ENCODE results near the gene POMT2.

GRCh38 chr14:77355811-77356210, 35.1 kb upstream of the POMT2 start:
- TF ChIP-seq, protein P1, sequence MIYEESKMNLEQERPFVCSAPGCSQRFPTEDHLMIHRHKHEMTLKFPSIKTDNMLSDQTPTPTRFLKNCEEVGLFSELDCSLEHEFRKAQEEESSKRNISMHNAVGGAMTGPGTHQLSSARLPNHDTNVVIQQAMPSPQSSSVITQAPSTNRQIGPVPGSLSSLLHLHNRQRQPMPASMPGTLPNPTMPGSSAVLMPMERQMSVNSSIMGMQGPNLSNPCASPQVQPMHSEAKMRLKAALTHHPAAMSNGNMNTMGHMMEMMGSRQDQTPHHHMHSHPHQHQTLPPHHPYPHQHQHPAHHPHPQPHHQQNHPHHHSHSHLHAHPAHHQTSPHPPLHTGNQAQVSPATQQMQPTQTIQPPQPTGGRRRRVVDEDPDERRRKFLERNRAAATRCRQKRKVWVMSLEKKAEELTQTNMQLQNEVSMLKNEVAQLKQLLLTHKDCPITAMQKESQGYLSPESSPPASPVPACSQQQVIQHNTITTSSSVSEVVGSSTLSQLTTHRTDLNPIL (CRISPR knock-in tag; IDR thresholded peaks at IDR 0.05; ENCODE audit: low read depth) = no peak
- TF ChIP-seq SNAI2 (CRISPR knock-in tag; IDR thresholded peaks at IDR 0.05) (no peak), GLIS3 (CRISPR knock-in tag; IDR thresholded peaks at IDR 0.05) (no peak), RARB (CRISPR knock-in tag; IDR thresholded peaks at IDR 0.05) (no peak), ARNTL (CRISPR knock-in tag; IDR thresholded peaks at IDR 0.05; ENCODE audit: borderline replicate concordance, low read depth) (no peak), OSR1 (CRISPR knock-in tag; IDR thresholded peaks at IDR 0.05) (no peak), CSRNP3 (CRISPR knock-in tag; IDR thresholded peaks at IDR 0.05) (no peak), ZC3H10 (CRISPR knock-in tag; IDR thresholded peaks at IDR 0.05) (no peak), ZNF70 (CRISPR knock-in tag; IDR thresholded peaks at IDR 0.05) (no peak), POU6F1 (CRISPR knock-in tag; IDR thresholded peaks at IDR 0.05; ENCODE audit: borderline replicate concordance, low read depth) (no peak), ESRRG (CRISPR knock-in tag; IDR thresholded peaks at IDR 0.05) (no peak), BACH2 (CRISPR knock-in tag; IDR thresholded peaks at IDR 0.05; ENCODE audit: borderline replicate concordance) (no peak)
- TF ChIP-seq, protein P2, sequence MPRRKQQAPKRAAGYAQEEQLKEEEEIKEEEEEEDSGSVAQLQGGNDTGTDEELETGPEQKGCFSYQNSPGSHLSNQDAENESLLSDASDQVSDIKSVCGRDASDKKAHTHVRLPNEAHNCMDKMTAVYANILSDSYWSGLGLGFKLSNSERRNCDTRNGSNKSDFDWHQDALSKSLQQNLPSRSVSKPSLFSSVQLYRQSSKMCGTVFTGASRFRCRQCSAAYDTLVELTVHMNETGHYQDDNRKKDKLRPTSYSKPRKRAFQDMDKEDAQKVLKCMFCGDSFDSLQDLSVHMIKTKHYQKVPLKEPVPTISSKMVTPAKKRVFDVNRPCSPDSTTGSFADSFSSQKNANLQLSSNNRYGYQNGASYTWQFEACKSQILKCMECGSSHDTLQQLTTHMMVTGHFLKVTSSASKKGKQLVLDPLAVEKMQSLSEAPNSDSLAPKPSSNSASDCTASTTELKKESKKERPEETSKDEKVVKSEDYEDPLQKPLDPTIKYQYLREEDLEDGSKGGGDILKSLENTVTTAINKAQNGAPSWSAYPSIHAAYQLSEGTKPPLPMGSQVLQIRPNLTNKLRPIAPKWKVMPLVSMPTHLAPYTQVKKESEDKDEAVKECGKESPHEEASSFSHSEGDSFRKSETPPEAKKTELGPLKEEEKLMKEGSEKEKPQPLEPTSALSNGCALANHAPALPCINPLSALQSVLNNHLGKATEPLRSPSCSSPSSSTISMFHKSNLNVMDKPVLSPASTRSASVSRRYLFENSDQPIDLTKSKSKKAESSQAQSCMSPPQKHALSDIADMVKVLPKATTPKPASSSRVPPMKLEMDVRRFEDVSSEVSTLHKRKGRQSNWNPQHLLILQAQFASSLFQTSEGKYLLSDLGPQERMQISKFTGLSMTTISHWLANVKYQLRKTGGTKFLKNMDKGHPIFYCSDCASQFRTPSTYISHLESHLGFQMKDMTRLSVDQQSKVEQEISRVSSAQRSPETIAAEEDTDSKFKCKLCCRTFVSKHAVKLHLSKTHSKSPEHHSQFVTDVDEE (CRISPR knock-in tag; IDR thresholded peaks at IDR 0.05) = no peak

Data from SK-N-SH treated with all-trans-retinoic acid at 6 μM for 48 hours (cell line).